Measurements from ENCODE around the gene RPS6KA3. TPM values are rescaled to one million over a fixed set of nuclear protein-coding genes. Genes with fewer than 3 reads are reported as not detected.
"Not testable (repeated sequence)": the region's sequence is repeated elsewhere in the genome, so short reads cannot be mapped to it uniquely, and the experiment has no call there.

Gene RPS6KA3
- total RNA-seq, 4 donors from 2014 or later, result 22.3 to 43.2 (median 34.5) TPM

DNA sequence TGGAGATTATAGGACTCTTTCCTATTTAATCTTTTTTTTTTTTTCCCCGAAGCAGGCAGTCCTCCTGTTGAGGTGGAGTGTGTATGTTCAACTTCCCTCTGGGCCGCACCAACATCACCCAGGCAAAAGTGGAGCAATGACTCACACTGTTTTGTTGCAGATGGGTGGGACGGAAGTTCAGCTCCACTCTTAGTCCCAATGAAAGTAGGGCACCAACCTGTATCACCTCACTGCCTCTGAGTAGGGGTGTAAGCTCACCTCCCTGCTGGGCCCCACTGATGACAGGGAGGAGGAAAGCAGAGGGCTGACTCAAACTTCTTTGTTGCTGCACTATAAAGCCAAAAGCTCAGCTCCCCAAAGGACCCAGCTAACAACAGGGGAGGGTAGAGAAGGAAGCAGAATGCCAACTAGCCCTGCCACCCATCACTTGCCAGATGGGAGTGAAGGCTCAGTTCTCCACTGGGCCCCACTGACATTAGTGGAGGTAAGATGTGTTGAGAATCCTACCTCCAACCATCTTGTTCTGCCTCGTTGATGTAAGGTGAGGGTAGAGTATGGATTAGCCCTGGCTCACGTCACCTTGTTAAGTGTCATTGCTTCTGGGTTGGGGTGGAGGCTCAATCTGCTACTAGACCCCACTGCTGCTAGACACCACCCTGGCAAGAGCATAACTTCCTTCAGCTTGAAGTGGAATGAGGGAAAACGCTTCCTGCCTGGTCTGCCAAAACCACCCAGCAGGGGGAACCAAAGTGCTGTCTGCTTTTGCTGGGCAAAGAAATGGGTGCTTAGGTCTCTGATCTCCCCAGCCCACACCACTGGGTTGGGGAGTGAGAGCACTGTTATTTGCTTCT is 14.1 kb downstream of the RPS6KA3 start:
- DNase-seq (ENCODE audit: low spot score in 2 of 2), result peak; percentile 22 to 91
- 72 to 74% methylated on average over 6 of the region's 6 CpGs for WGBS, 2 donors
- H3K4me3 ChIP-seq (ENCODE audit: low read depth, poor library complexity, severe bottlenecking), result no peak overlapping the region
- no peak for TF ChIP-seq POLR2A (IDR thresholded peaks at IDR 0.05)
- TF ChIP-seq, protein P1, sequence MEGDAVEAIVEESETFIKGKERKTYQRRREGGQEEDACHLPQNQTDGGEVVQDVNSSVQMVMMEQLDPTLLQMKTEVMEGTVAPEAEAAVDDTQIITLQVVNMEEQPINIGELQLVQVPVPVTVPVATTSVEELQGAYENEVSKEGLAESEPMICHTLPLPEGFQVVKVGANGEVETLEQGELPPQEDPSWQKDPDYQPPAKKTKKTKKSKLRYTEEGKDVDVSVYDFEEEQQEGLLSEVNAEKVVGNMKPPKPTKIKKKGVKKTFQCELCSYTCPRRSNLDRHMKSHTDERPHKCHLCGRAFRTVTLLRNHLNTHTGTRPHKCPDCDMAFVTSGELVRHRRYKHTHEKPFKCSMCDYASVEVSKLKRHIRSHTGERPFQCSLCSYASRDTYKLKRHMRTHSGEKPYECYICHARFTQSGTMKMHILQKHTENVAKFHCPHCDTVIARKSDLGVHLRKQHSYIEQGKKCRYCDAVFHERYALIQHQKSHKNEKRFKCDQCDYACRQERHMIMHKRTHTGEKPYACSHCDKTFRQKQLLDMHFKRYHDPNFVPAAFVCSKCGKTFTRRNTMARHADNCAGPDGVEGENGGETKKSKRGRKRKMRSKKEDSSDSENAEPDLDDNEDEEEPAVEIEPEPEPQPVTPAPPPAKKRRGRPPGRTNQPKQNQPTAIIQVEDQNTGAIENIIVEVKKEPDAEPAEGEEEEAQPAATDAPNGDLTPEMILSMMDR (IDR thresholded peaks at IDR 0.05), result no peak
- intact Hi-C loops (cut with DNase I; ENCODE audit: low total_unique reads), result loop anchor here (10.0 kb wide), 1 partner anchor 182 kb away; no protein-coding TSS in a partner anchor

DNA sequence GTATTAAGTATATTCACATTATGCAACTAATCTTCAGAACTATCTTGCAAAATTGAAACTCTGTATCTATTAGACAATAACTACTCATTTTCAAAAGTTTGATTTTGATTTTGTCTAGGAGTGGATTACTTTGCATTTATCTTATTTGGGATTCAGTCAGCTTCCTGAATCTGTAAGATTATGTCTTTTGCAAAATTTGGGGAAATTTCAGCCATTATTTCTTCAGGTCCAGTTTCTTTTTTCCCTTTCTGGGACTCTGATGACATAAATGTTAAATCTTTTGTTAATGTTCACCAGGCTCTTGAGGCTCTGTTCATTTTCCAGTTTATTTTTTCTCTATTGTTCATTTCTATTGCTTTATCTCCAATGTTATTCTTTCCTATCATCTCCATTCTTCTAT is 15.0 kb downstream of the RPS6KA3 start:
- intact Hi-C loops (cut with DNase I; ENCODE audit: low total_unique reads), result loop anchor here (10.0 kb wide), 1 partner anchor 183 kb away; no protein-coding TSS in a partner anchor
- no peak overlapping the region for H3K4me3 ChIP-seq (ENCODE audit: low read depth, poor library complexity, severe bottlenecking)
- TF ChIP-seq POLR2A (IDR thresholded peaks at IDR 0.05), result no peak
- TF ChIP-seq, protein P1 (IDR thresholded peaks at IDR 0.05), result no peak
- no peak for DNase-seq (ENCODE audit: low spot score in 2 of 2)

DNA sequence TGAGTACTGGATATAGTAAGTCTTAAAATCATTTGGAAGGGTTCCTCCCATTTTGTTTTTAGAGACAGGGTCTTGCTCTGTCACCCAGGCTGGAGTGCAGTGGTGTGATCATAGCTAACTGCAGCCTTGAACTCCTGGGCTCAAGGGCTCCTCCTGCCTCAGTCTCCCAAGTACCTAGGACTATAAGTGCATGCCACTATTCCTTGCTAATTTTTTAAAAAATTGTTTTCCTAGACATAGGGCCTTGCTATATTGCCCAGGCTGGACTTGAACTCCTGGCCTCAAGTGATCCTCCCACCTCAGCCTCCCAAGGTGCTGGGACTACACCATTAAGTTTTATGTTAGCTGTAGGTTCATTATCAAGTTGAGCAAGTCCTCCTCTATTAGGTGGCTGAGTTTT is 16.6 kb downstream of the RPS6KA3 start:
- H3K4me3 ChIP-seq (ENCODE audit: low read depth, poor library complexity, severe bottlenecking), result not testable (repeated sequence)
- intact Hi-C loops (cut with DNase I; ENCODE audit: low total_unique reads), result loop anchor here (10.0 kb wide), 1 partner anchor 185 kb away; no protein-coding TSS in a partner anchor

DNA sequence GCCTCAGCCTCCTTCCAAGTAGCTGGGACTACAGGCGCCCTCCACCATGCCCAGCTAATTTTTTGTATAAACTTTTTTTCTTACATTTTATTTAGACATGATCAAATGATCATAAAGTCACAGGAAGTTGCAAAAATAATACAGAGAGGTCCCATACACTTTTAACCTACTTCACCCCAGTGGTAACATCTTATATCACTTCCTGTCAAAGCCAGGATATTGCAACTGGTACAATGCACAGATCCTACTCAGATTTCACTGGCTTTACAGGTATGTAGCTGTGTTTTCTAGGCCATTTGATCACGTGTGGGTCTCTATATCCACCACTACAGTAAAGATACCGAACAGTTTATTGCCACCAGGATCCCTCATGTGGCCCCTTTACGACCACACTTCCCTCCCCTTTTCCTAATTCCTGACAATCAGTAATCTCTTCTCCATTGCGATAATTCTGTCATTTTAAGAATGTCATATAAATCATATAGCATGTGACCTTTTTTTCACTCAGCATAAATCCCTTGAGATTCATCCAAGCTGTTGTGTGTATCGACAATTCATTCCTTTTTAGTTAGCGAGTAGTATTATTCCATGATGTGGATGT is 18.0 kb downstream of the RPS6KA3 start:
- intact Hi-C loops (cut with DNase I; ENCODE audit: low total_unique reads), result no loop called here
- 82 to 87% methylated on average over 7 of the region's 7 CpGs for WGBS, 2 donors
- no peak overlapping the region for H3K4me3 ChIP-seq (ENCODE audit: low read depth, poor library complexity, severe bottlenecking)
- no peak for DNase-seq (ENCODE audit: low spot score in 2 of 2)
- TF ChIP-seq, protein P1 (IDR thresholded peaks at IDR 0.05), result no peak
- TF ChIP-seq POLR2A (IDR thresholded peaks at IDR 0.05), result no peak

More for the DNA sequence above, 16.6 kb downstream of the RPS6KA3 start:
- not testable (repeated sequence) for DNase-seq (ENCODE audit: low spot score in 2 of 2)

- H3K4me3 ChIP-seq (ENCODE audit: low read depth, poor library complexity, severe bottlenecking), result no peak overlapping the region
- intact Hi-C loops (cut with DNase I; ENCODE audit: low total_unique reads), result no loop called here
- DNase-seq (ENCODE audit: low spot score in 2 of 2), result no peak
- WGBS, 2 donors, result 67 to 68% methylated on average over 2 of the region's 2 CpGs
- TF ChIP-seq, protein P1 (IDR thresholded peaks at IDR 0.05), result no peak
- no peak for TF ChIP-seq POLR2A (IDR thresholded peaks at IDR 0.05)
These were observed 21.8 kb downstream of the RPS6KA3 start for GRCh38 chrX:20244931-20245330.

- TF ChIP-seq, protein P1 (IDR thresholded peaks at IDR 0.05), result no peak
- TF ChIP-seq POLR2A (IDR thresholded peaks at IDR 0.05), result no peak
- intact Hi-C loops (cut with DNase I; ENCODE audit: low total_unique reads), result no loop called here
- no peak for DNase-seq (ENCODE audit: low spot score in 2 of 2)
- H3K4me3 ChIP-seq (ENCODE audit: low read depth, poor library complexity, severe bottlenecking), result no peak overlapping the region
These were observed 26.5 kb downstream of the RPS6KA3 start for GRCh38 chrX:20240201-20240600.

Measured in lower leg skin (tissue), 4 donors.